HG03139 (cell line): ENCODE results near the gene STARD8.

Experiments used
- ATAC-seq: cut with Tn5 transposase; IDR thresholded peaks from one replicate; pipeline ENCODE4 v1.9.1; 2021; ENCODE audit not compliant: unreplicated experiment

STARD8 gene

GRCh38 chrX:68743754-68744153 lies 96.3 kb downstream of the STARD8 start:
- ATAC-seq, result no peak

- no peak for ATAC-seq
These were observed 99.5 kb downstream of the STARD8 start for GRCh38 chrX:68746988-68747387.

GRCh38 chrX:68748030-68748429 lies 100.6 kb downstream of the STARD8 start:
- no peak for ATAC-seq

GRCh38 chrX:68749426-68749825 lies 102.0 kb downstream of the STARD8 start:
- no peak for ATAC-seq

- ATAC-seq, result no peak
These were observed 102.8 kb downstream of the STARD8 start for GRCh38 chrX:68750316-68750715.

GRCh38 chrX:68751372-68751771 lies 103.9 kb downstream of the STARD8 start:
- ATAC-seq, result no peak

GRCh38 chrX:68753218-68753617 lies 105.8 kb downstream of the STARD8 start:
- ATAC-seq, result no peak

- no peak for ATAC-seq
These were observed 106.9 kb downstream of the STARD8 start for GRCh38 chrX:68754406-68754805.

GRCh38 chrX:68755616-68756125 lies 108.2 kb downstream of the STARD8 start:
- ATAC-seq, result no peak

GRCh38 chrX:68757331-68757730 lies 109.9 kb downstream of the STARD8 start:
- ATAC-seq, result no peak

- no peak for ATAC-seq
These were observed 110.3 kb downstream of the STARD8 start for GRCh38 chrX:68757731-68758130.

- no peak for ATAC-seq
These were observed 111.2 kb downstream of the STARD8 start for GRCh38 chrX:68758671-68759070.

- no peak for ATAC-seq
These were observed 113.6 kb downstream of the STARD8 start for GRCh38 chrX:68761086-68761485.

- no peak for ATAC-seq
These were observed 115.3 kb downstream of the STARD8 start for GRCh38 chrX:68762766-68763165.

- ATAC-seq, result no peak
These were observed 116.0 kb downstream of the STARD8 start for GRCh38 chrX:68763481-68763880.
